Measurements from ENCODE around the gene HORMAD2.

- TF ChIP-seq ZNF8 (CRISPR knock-in tag; IDR thresholded peaks at IDR 0.05): no peak
- TF ChIP-seq GLIS3 (CRISPR knock-in tag; IDR thresholded peaks at IDR 0.05): no peak
- no peak for TF ChIP-seq ISL1 (CRISPR knock-in tag; IDR thresholded peaks at IDR 0.05)
- TF ChIP-seq, protein P1, sequence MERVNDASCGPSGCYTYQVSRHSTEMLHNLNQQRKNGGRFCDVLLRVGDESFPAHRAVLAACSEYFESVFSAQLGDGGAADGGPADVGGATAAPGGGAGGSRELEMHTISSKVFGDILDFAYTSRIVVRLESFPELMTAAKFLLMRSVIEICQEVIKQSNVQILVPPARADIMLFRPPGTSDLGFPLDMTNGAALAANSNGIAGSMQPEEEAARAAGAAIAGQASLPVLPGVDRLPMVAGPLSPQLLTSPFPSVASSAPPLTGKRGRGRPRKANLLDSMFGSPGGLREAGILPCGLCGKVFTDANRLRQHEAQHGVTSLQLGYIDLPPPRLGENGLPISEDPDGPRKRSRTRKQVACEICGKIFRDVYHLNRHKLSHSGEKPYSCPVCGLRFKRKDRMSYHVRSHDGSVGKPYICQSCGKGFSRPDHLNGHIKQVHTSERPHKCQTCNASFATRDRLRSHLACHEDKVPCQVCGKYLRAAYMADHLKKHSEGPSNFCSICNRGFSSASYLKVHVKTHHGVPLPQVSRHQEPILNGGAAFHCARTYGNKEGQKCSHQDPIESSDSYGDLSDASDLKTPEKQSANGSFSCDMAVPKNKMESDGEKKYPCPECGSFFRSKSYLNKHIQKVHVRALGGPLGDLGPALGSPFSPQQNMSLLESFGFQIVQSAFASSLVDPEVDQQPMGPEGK (CRISPR knock-in tag; IDR thresholded peaks at IDR 0.05; ENCODE audit: borderline replicate concordance): no peak
Measured at GRCh38 chr22:30121960-30122359, 41.7 kb downstream of the HORMAD2 start.
